ENCODE measurements around the gene OSBPL1A. TPM values are rescaled to one million over a fixed set of nuclear protein-coding genes. Genes with fewer than 3 reads are reported as not detected.

OSBPL1A gene
- total RNA-seq, 1 donor from 2014 or later, result 42.0 TPM

GRCh38 chr18:24372279-24372872, 25.2 kb downstream of the OSBPL1A start:
- no peak for TF ChIP-seq CTCF (IDR thresholded peaks at IDR 0.05)
- no peaks in the 10 kb centered on the region for H3K9me3 ChIP-seq
- H3K4me3 ChIP-seq, result no peak overlapping the region
- peak; percentile 67 for ATAC-seq
- H3K27me3 ChIP-seq, result no peaks in the 10 kb centered on the region
- no peak for DNase-seq
- H3K4me1 ChIP-seq, result no peaks in the 10 kb centered on the region
- H3K36me3 ChIP-seq, result no peaks in the 10 kb centered on the region
- H3K27ac ChIP-seq, result no peak overlapping the region
- intact Hi-C loops (cut with DNase I), result no loop called here

GRCh38 chr18:24370120-24370519, 27.5 kb downstream of the OSBPL1A start:
- H3K27ac ChIP-seq, result no peak overlapping the region
- H3K4me1 ChIP-seq, result no peaks in the 10 kb centered on the region
- DNase-seq, result no peak
- H3K4me3 ChIP-seq, result no peak overlapping the region
- H3K27me3 ChIP-seq, result no peaks in the 10 kb centered on the region
- peaks cover 7% of the 10 kb centered on the region for H3K36me3 ChIP-seq
- H3K9me3 ChIP-seq, result no peaks in the 10 kb centered on the region
- no peak for ATAC-seq
- intact Hi-C loops (cut with DNase I), result no loop called here
- TF ChIP-seq CTCF (IDR thresholded peaks at IDR 0.05), result no peak

GRCh38 chr18:24369426-24369825, 28.2 kb downstream of the OSBPL1A start:
- Histone ChIP-seq H3K36me3 (peaks cover 7% of the 10 kb centered on the region), H3K27me3 (no peaks in the 10 kb centered on the region), H3K9me3 (no peaks in the 10 kb centered on the region), H3K27ac (no peak overlapping the region), H3K4me3 (no peak overlapping the region), H3K4me1 (no peaks in the 10 kb centered on the region)
- TF ChIP-seq CTCF (IDR thresholded peaks at IDR 0.05), result no peak
- DNase-seq (no peak), ATAC-seq (no peak)
- intact Hi-C loops (cut with DNase I), result no loop called here

- no peak for DNase-seq
- intact Hi-C loops (cut with DNase I), result no loop called here
These were observed 28.9 kb downstream of the OSBPL1A start for GRCh38 chr18:24368749-24369148.

GRCh38 chr18:24366328-24366727, 31.3 kb downstream of the OSBPL1A start:
- Histone ChIP-seq H3K4me1 (no peaks in the 10 kb centered on the region), H3K9me3 (no peaks in the 10 kb centered on the region), H3K36me3 (peaks cover 7% of the 10 kb centered on the region), H3K27ac (no peak overlapping the region), H3K4me3 (no peak overlapping the region), H3K27me3 (no peaks in the 10 kb centered on the region)
- DNase-seq (no peak), ATAC-seq (no peak)
- intact Hi-C loops (cut with DNase I), result no loop called here
- no peak for TF ChIP-seq CTCF (IDR thresholded peaks at IDR 0.05)

More at GRCh38 chr18:24368749-24369148, 28.9 kb downstream of the OSBPL1A start:
- Histone ChIP-seq H3K4me1 (no peaks in the 10 kb centered on the region), H3K36me3 (peaks cover 7% of the 10 kb centered on the region), H3K9me3 (no peaks in the 10 kb centered on the region), H3K27ac (no peak overlapping the region), H3K27me3 (no peaks in the 10 kb centered on the region), H3K4me3 (no peak overlapping the region)
- ATAC-seq, result no peak
- no peak for TF ChIP-seq CTCF (IDR thresholded peaks at IDR 0.05)

- peaks cover 7% of the 10 kb centered on the region for H3K36me3 ChIP-seq
- TF ChIP-seq CTCF (IDR thresholded peaks at IDR 0.05), result no peak
- intact Hi-C loops (cut with DNase I), result loop anchor here (5.0 kb wide), 1 partner anchor 123 kb away; no protein-coding TSS in a partner anchor
These were observed 33.4 kb downstream of the OSBPL1A start for GRCh38 chr18:24364177-24364576.

More at GRCh38 chr18:24364177-24364576, 33.4 kb downstream of the OSBPL1A start:
- H3K9me3 ChIP-seq, result no peaks in the 10 kb centered on the region
- H3K27me3 ChIP-seq, result no peaks in the 10 kb centered on the region
- H3K4me1 ChIP-seq, result no peaks in the 10 kb centered on the region
- ATAC-seq (no peak), DNase-seq (no peak)
- no peak overlapping the region for H3K4me3 ChIP-seq
- no peak overlapping the region for H3K27ac ChIP-seq
